HS-27A (cell line): ENCODE data around the gene FAM117A.
"Not testable (repeated sequence)": the region's sequence is repeated elsewhere in the genome, so short reads cannot be mapped to it uniquely, and the experiment has no call there.

Experiments
- DNase-seq: peaks from one replicate; pipeline ENCODE4 v3.0.0-alpha.2; 2012; ENCODE audit warnings: low read depth, missing footprints

FAM117A gene

DNA sequence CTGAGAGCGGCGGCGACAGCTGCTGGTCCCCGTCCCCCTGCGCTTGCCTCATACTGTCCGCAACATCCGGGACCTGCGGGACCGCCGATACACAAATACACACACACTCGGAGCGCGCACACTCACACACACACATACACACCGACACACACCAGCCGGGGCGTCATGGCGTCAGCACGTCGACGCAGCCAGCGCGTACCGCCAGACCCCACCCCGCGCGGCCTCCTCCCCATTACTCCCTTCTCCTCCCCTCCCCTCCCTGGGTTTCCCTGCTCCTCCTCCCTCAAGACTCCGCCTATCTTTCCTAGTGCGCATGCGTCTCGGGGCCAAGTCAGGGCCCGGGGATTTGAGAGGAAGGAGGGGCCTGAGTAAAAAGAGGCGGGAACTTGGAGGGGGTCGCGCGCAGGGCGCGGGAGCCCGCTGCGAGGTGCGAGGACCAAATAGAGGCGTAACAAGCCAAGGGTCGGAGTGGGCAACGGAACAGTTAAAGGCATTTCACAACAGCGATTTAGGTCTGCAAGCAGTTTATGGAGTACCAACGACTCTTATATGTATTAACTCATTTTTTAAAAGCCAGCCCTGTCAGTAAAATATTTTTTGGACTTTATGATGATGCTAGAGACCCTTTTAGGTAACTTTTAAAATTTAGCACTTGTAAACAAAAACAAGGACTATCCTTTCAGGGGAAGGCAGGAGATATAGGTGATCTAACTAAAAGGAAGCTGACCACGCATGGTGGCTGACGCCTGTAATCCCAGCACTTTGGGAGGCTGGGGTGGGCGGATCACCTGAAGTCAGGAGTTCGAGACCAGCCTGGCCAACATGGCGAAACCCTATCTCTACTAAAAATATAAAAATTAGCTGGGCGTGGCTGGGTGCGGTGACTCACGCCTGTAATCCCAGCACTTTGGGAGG lies 85.7 kb downstream of the FAM117A start, which contains the start of gene SPOP:
TSS of gene SPOP (minus strand) at position 165 of the 915 bp plus-strand sequence. CDS start 55,287 bp downstream, outside the sequence.
- peak; percentile 97 for DNase-seq

DNA sequence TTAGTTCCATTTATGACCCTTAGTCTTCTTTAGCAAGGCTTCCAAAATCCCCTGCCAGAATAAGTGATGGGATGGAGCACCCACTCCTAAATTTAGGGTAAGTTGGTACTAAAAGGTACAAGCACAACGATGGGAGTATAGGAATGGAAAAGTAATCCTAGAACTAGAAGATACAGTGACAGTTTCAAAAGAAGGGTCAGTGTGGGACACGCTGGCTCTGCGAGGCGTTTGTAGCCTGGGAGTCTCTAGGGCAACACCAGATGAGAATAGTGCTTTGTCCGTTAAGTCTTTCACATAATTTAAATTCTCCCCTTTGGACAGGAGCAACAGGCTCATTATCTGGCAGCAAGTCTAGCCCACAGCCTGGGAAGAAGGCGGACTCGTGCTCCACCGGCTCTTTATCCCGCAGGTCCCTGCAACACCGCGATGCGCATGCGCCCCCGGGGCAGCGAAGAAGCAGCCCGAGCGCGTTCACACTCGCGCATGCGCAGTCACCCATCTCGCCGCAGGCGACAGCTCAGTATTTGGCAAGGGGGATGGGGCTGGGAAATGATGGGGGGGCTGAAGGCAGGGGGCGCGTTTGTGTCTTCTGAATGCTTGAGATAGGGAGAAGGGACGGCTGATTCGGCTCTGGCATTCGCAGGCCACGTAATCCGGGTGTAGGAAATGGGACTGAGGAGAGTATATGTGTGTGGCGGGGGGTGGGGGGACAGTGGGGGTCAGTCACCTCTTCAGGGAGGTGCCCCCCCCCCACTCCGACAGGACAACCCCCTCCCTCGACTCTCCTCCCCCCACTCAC lies 86.6 kb downstream of the FAM117A start:
- peak; percentile 79 for DNase-seq

DNA sequence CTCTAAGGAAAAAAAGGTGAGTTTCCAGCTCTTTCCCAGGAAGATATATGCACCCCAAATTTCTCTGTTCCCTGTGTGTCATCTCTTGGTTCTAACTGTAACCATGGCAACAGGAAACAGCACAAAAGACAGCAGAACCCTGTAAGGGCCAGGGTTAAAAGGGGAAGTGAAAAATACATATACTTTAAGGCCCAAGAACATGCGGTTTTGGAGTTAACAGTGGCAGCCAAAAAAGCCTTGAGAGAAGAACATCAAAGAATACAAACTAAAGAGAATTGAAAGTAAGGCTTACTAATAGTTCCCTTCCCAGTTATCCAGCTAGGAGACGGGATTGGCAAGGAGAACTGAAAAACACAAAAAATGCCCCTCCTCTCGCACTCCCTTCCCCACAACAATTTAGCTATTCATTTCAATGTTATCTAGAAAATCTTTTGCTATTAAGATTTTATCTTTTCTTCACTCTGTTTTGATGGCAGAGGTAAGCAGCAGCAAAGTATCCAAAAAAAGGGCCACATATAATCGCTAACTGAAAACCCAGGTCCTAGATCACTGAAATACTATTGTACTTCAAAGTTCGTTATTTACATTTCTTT lies 87.6 kb downstream of the FAM117A start:
- DNase-seq, result no peak

GRCh38 chr17:49674507-49674906 lies 89.4 kb downstream of the FAM117A start:
- DNase-seq, result no peak

DNA sequence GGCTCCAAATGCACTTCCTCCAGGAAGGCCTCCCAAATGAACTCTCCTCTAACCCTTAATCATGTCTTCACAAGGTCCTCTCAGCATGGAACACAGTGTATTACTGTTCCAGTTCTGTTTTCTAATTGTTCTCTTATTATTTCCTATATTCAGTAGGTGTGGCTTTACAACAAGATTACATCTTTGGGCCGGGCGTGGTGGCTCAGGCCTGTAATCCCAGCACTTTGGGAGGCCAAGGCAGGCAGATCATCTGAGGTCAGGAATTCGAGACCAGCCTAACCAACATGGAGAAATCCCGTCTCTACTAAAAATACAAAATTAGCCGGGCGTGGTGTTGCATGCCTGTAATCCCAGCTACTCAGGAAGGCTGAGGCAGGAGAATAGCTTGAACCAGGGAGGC lies 90.3 kb downstream of the FAM117A start:
- not testable (repeated sequence) for DNase-seq

GRCh38 chr17:49670641-49671040 lies 93.3 kb downstream of the FAM117A start:
- no peak for DNase-seq

DNA sequence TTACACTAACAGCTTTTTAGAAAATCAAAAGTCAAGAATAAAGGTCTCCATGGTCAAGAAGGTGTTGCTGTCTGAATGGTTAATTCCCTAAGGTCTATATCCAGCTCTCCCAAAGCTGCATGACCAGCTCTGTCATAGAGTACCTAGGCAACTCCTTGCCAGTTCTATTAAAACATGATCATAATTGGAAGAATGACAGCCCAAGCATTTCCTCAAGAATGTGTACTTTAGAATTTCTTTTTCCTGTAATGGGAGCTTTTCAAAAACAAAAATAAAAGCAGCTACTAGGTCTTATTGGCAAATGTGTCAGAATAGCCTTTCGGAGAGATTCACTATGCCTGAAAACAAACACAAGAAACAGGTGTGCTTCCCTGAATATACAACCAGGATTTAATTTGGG lies 93.9 kb downstream of the FAM117A start:
- no peak for DNase-seq

- DNase-seq, result no peak
Observed at GRCh38 chr17:49667854-49668253, 96.1 kb downstream of the FAM117A start.

GRCh38 chr17:49664706-49665211 lies 99.2 kb downstream of the FAM117A start:
- no peak for DNase-seq
